ENCODE results near the gene GRIA4. TPM values are rescaled to one million over a fixed set of nuclear protein-coding genes. Genes with fewer than 3 reads are reported as not detected.

Gene GRIA4
- polyA plus RNA-seq, 2 of the 4 experiments (the other 2 are of a cell fraction): not detected

- H3K9me3 ChIP-seq: no peaks in the 10 kb centered on the region
- WGBS (ENCODE audit: missing lambda C conversion rate): 10% methylated on average over 2 of the region's 2 CpGs
- no peak overlapping the region for H3K4me2 ChIP-seq
- H3K27ac ChIP-seq: no peak overlapping the region
- no peak for TF ChIP-seq ZSCAN20 (CRISPR knock-in tag; IDR thresholded peaks at IDR 0.05)
- no peak for TF ChIP-seq POLR2A (IDR thresholded peaks at IDR 0.05; ENCODE audit: low read length)
- no peak for TF ChIP-seq SMC3 (IDR thresholded peaks at IDR 0.05)
- TF ChIP-seq BHLHE40 (IDR thresholded peaks at IDR 0.05; ENCODE audit: low read depth, low read length): no peak
- no peak for TF ChIP-seq ZC3H11A (IDR thresholded peaks at IDR 0.05)
- no peak for TF ChIP-seq POLR2AphosphoS2 (conservative IDR thresholded peaks at IDR 0.05; ENCODE audit: low read length)
- no peak for TF ChIP-seq RCOR1 (IDR thresholded peaks at IDR 0.05; ENCODE audit: low read depth, low read length)
- TF ChIP-seq KDM1A (IDR thresholded peaks at IDR 0.05; ENCODE audit: low read depth): no peak
- TF ChIP-seq CEBPB (IDR thresholded peaks at IDR 0.05): no peak
- TF ChIP-seq E2F6 (IDR thresholded peaks at IDR 0.05; ENCODE audit: borderline replicate concordance, low read depth): no peak
- TF ChIP-seq GATA3 (IDR thresholded peaks at IDR 0.05; ENCODE audit: borderline replicate concordance): no peak
- no peak for TF ChIP-seq MAFK (IDR thresholded peaks at IDR 0.05; ENCODE audit: partially characterized antibody)
- TF ChIP-seq ATOH8 (CRISPR knock-in tag; IDR thresholded peaks at IDR 0.05; ENCODE audit: low read depth): no peak
- no peak for TF ChIP-seq EP300 (IDR thresholded peaks at IDR 0.05)
- no peak for TF ChIP-seq RFX5 (IDR thresholded peaks at IDR 0.05)
- TF ChIP-seq BCL3 (IDR thresholded peaks at IDR 0.05): no peak
- TF ChIP-seq HOXA7 (CRISPR knock-in tag; IDR thresholded peaks at IDR 0.05): no peak
- no peak for TF ChIP-seq FOSB (CRISPR knock-in tag; IDR thresholded peaks at IDR 0.05)
- no peak for TF ChIP-seq MAZ (IDR thresholded peaks at IDR 0.05; ENCODE audit: borderline replicate concordance, low read depth, low read length)
- no peak for TF ChIP-seq ZNF302 (CRISPR knock-in tag; IDR thresholded peaks at IDR 0.05)
- no peak overlapping the region for H3K4me3 ChIP-seq
- ChIA-PET CTCF (no interaction called here), POLR2A (no interaction called here)
- FAIRE-seq (no peak), DNase-seq (ENCODE audit: low read depth in 1 of 2, low spot score in 1 of 2) (no peak), ATAC-seq (no peak)
- no peaks in the 10 kb centered on the region for H3K4me1 ChIP-seq
Observed at GRCh38 chr11:105903113-105903512, 293.2 kb downstream of the GRIA4 start.

GRCh38 chr11:105906517-105906916 is 296.6 kb downstream of the GRIA4 start:
- no peaks in the 10 kb centered on the region for H3K9me3 ChIP-seq
- TF ChIP-seq CEBPB (IDR thresholded peaks at IDR 0.05): no peak
- no peak for TF ChIP-seq ATOH8 (CRISPR knock-in tag; IDR thresholded peaks at IDR 0.05; ENCODE audit: low read depth)
- TF ChIP-seq KDM5A (IDR thresholded peaks at IDR 0.05): no peak
- TF ChIP-seq RNF2 (IDR thresholded peaks at IDR 0.05; ENCODE audit: borderline replicate concordance, low read depth): no peak
- TF ChIP-seq GATA3 (IDR thresholded peaks at IDR 0.05; ENCODE audit: borderline replicate concordance): no peak
- FAIRE-seq: no peak
- no peak overlapping the region for H3K4me3 ChIP-seq
- ATAC-seq: no peak
- no peak overlapping the region for H3K27ac ChIP-seq
- 30% methylated on average over 5 of the region's 5 CpGs for WGBS (ENCODE audit: missing lambda C conversion rate)
- no peaks in the 10 kb centered on the region for H3K4me1 ChIP-seq
- POLR2A ChIA-PET: no interaction called here
- DNase-seq (ENCODE audit: low read depth in 1 of 2, low spot score in 1 of 2): no peak
- CTCF ChIA-PET: no interaction called here
- no peak overlapping the region for H3K4me2 ChIP-seq

- TF ChIP-seq MYC (IDR thresholded peaks at IDR 0.05; ENCODE audit: borderline replicate concordance, low read length): no peak
- TF ChIP-seq CBX8 (IDR thresholded peaks at IDR 0.05): no peak
- Histone ChIP-seq H3K27ac (no peak overlapping the region), H3K4me3 (no peak overlapping the region), H3K4me2 (no peak overlapping the region), H3K9me3 (no peaks in the 10 kb centered on the region), H3K4me1 (no peaks in the 10 kb centered on the region)
- POLR2A ChIA-PET: no interaction called here
- DNase-seq (ENCODE audit: low read depth in 1 of 2, low spot score in 1 of 2) (no peak), ATAC-seq (no peak), FAIRE-seq (no peak)
- CTCF ChIA-PET: no interaction called here
- WGBS (ENCODE audit: missing lambda C conversion rate): 18% methylated on average over 2 of the region's 2 CpGs
Observed at GRCh38 chr11:105907319-105907718, 297.4 kb downstream of the GRIA4 start.

Data from A549 (cell line).